Endodermal cell (in vitro differentiated cells): ENCODE measurements around the gene TMEM80. TPM values are rescaled to one million over a fixed set of nuclear protein-coding genes. Genes with fewer than 3 reads are reported as not detected.
A peak's percentile ranks its signal among the peaks of the same experiment; 100 is the strongest.

Experiments
- DNase-seq: peaks from one replicate; pipeline ENCODE4 v3.0.0-alpha.2; 2017
- H3K27ac ChIP-seq: 2 replicates; pipeline ENCODE4 v1.5.1; 2013; ENCODE audit warnings: mild to moderate bottlenecking, low read depth, low read length, moderate library complexity
- H3K27me3 ChIP-seq: 2 replicates; pipeline ENCODE4 v1.6.1; 2013; ENCODE audit warnings: mild to moderate bottlenecking, low read length, moderate library complexity; ENCODE audit not compliant: insufficient read depth, control insufficient read depth, poor library complexity, severe bottlenecking
- H3K36me3 ChIP-seq: 2 replicates; pipeline ENCODE4 v1.7.0; 2013; ENCODE audit warnings: mild to moderate bottlenecking, low read length, moderate library complexity; ENCODE audit not compliant: control insufficient read depth, insufficient read depth
- H3K4me1 ChIP-seq: one replicate; pipeline ENCODE4 v1.7.0; 2013; ENCODE audit warnings: low read length; ENCODE audit not compliant: control insufficient read depth, insufficient read depth
- H3K4me3 ChIP-seq: 2 replicates; pipeline ENCODE4 v1.5.1; 2013; ENCODE audit warnings: mild to moderate bottlenecking, low read length, moderate library complexity
- H3K9ac ChIP-seq: 2 replicates; pipeline ENCODE4 v1.6.1; 2013; ENCODE audit warnings: mild to moderate bottlenecking, low read length, moderate library complexity; ENCODE audit not compliant: poor library complexity, severe bottlenecking; ENCODE audit errors: extremely low read depth
- H3K9me3 ChIP-seq: 2 replicates; pipeline ENCODE4 v1.6.1; 2013; ENCODE audit warnings: mild to moderate bottlenecking, low read length, moderate library complexity; ENCODE audit not compliant: control insufficient read depth
- H3K27ac Mint-ChIP-seq: 2 replicates; pipeline ENCODE4 v1.8.0; 2020; ENCODE audit warnings: mixed read lengths
- H3K27me3 Mint-ChIP-seq: 2 replicates; pipeline ENCODE4 v1.8.0; 2021; ENCODE audit warnings: mild to moderate bottlenecking, mixed read lengths; ENCODE audit not compliant: insufficient read depth
- H3K36me3 Mint-ChIP-seq: 2 replicates; pipeline ENCODE4 v1.8.0; 2020; ENCODE audit warnings: low read depth, mixed read lengths
- H3K4me1 Mint-ChIP-seq: 2 replicates; pipeline ENCODE4 v1.8.0; 2020; ENCODE audit warnings: mixed read lengths
- H3K4me3 Mint-ChIP-seq: 2 replicates; pipeline ENCODE4 v1.8.0; 2020; ENCODE audit warnings: mild to moderate bottlenecking, moderate library complexity, mixed read lengths
- H3K9me3 Mint-ChIP-seq: 2 replicates; pipeline ENCODE4 v1.8.0; 2020; ENCODE audit warnings: mild to moderate bottlenecking, mixed read lengths
- CTCF ChIP-seq: fragments of 200-600 bp; sonication (generic); conservative IDR thresholded peaks from 2 replicates; pipeline ENCODE4 v1.5.0; 2021; ENCODE audit warnings: antibody characterized with exemption, mild to moderate bottlenecking
- WGBS, 2 experiments: methylation state at CpG; one replicate each; pipeline versions ENCODE4 v1.1.5 to v1.1.7; 2013; ENCODE audit warnings: missing lambda C conversion rate in 2 of 2, mixed read lengths in 1 of 2; ENCODE audit not compliant: insufficient coverage in 1 of 2, insufficient read length in 1 of 2; 5-methylcytosine and 5-hydroxymethylcytosine counted together
- total RNA-seq, 2 donors: library from RNA; stranded (reverse); fragmentation: NEBNext Ultra II Directional in 1 of 2; extraction: Animal tissue kit (Norgen Biotek cat#: 25700) in 1 of 2; gene quantifications; 2 replicates in 1 of 2; 3 replicates in 1 of 2; pipeline ENCODE4 v1.2.1, GENCODE V29; 2021

TMEM80 gene
- total RNA-seq, 2 donors from 2014 or later = 13.2 to 19.1 TPM

DNA sequence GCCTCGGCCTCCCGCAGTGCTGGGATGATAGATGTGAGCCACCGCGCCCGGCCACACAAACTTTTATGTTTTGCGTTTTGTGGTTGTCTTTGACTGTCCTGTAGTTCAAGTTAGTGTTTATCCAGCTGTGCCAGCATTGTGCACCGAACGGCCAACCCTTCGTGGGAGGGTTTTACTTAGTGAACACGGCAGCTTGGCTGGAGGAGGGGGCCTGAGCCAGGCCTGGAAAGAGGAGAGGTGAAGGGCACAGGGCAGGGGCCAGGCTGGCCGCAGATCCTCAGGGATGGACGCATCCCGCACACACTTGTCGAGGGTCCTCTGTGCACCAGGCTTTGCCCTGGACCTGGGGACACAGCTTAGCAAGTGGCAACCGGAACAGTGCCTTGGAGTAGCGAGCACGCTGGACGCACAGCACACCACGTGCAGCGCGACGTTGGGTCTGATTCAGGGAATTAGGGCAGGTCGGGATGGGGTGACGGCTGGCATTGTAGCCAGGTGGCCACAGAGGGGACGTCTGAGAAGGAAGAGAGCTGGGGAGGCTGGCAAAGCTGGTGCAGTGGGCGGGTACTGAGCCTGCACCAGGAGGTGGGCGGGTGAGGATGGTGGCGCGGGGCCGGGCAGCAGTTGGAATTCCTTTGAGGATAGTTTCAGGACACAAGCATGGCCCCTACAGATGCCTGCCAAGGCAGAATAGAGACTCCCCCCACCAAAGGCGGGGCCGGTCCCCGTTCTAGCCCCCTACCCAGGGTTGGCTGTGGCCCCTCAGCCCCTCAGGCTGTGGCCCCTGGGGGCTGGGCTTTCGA is 23.8 kb downstream of the TMEM80 start:
- H3K4me1 ChIP-seq = no peaks in the 10 kb centered on the region
- peaks cover 15% of the 10 kb centered on the region for H3K27me3 ChIP-seq
- no peak for TF ChIP-seq CTCF
- Mint-ChIP-seq H3K36me3 (peaks cover 3% of the 10 kb centered on the region), H3K9me3 (peaks cover 11% of the 10 kb centered on the region), H3K4me1 (no peaks in the 10 kb centered on the region), H3K4me3 (no peak overlapping the region), H3K27ac (no peak overlapping the region), H3K27me3 (peaks cover 23% of the 10 kb centered on the region)
- no peak overlapping the region for H3K4me3 ChIP-seq
- H3K9me3 ChIP-seq = no peaks in the 10 kb centered on the region
- no peaks in the 10 kb centered on the region for H3K36me3 ChIP-seq
- H3K27ac ChIP-seq = no peak overlapping the region
- no peak overlapping the region for H3K9ac ChIP-seq
- 94 to 97% methylated on average over 22 to 34 of the region's 34 CpGs for WGBS, 2 experiments
- DNase-seq = no peak

- H3K27ac ChIP-seq = no peak overlapping the region
- no peak for DNase-seq
- Mint-ChIP-seq H3K27ac (no peak overlapping the region), H3K27me3 (peaks cover 27% of the 10 kb centered on the region), H3K9me3 (peaks cover 6% of the 10 kb centered on the region), H3K4me3 (no peak overlapping the region), H3K4me1 (no peaks in the 10 kb centered on the region), H3K36me3 (no peaks in the 10 kb centered on the region)
- H3K27me3 ChIP-seq = peaks cover 22% of the 10 kb centered on the region
- H3K4me1 ChIP-seq = no peaks in the 10 kb centered on the region
- no peaks in the 10 kb centered on the region for H3K36me3 ChIP-seq
- no peaks in the 10 kb centered on the region for H3K9me3 ChIP-seq
- 87 to 96% methylated on average over 30 to 35 of the region's 35 CpGs for WGBS, 2 experiments
- no peak for TF ChIP-seq CTCF
- H3K4me3 ChIP-seq = no peak overlapping the region
- no peak overlapping the region for H3K9ac ChIP-seq
Observed at GRCh38 chr11:720017-720641, 24.5 kb downstream of the TMEM80 start.

- Histone ChIP-seq H3K4me1 (no peaks in the 10 kb centered on the region), H3K4me3 (no peak overlapping the region), H3K27me3 (peaks cover 28% of the 10 kb centered on the region), H3K27ac (no peak overlapping the region), H3K9me3 (no peaks in the 10 kb centered on the region), H3K9ac (no peak overlapping the region), H3K36me3 (no peaks in the 10 kb centered on the region)
- Mint-ChIP-seq H3K27ac (no peak overlapping the region), H3K9me3 (peaks cover 4% of the 10 kb centered on the region), H3K36me3 (no peaks in the 10 kb centered on the region), H3K27me3 (peaks cover 32% of the 10 kb centered on the region), H3K4me1 (no peaks in the 10 kb centered on the region), H3K4me3 (no peak overlapping the region)
- peak; percentile 28 for TF ChIP-seq CTCF
- peak; percentile 97 for DNase-seq
- 38 to 63% methylated on average over 18 to 48 of the region's 53 CpGs for WGBS, 2 experiments
Observed at GRCh38 chr11:720642-721246, 25.1 kb downstream of the TMEM80 start.
